CD4-positive, alpha-beta T cell treated with Interleukin-15 for 1 hour (primary cell): ENCODE data around the gene SLC24A3.

ENCODE experiments used
- DNase-seq: peaks from one replicate; pipeline ENCODE4 v3.0.0-alpha.2; 2020

Gene SLC24A3

GRCh38 chr20:19310541-19310940 lies 98.1 kb downstream of the SLC24A3 start:
- no peak for DNase-seq

- DNase-seq: no peak
These were observed 101.1 kb downstream of the SLC24A3 start for GRCh38 chr20:19313342-19314069.

DNA sequence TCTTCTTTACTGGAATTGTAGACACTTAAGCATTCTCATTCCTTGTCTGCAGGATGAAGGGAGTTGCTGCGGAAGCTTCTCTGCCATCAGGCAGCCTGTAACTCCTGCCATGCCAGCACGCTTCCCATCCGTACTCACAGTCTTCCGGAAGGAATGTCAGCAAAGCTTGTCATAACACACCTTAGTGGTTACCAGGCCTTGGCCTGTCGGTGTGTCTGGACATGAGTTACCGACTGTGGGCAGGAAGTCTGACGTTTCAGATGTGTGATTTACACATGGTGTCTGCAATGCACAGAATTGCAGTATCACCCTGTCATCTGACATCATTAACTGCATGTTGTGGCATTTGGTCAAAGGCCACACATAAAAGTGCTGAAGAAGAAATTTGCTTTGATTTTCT lies 102.2 kb downstream of the SLC24A3 start:
- DNase-seq: no peak

- no peak for DNase-seq
These were observed 105.0 kb downstream of the SLC24A3 start for GRCh38 chr20:19317237-19318069.

GRCh38 chr20:19318610-19319009 lies 106.2 kb downstream of the SLC24A3 start:
- DNase-seq: no peak

DNA sequence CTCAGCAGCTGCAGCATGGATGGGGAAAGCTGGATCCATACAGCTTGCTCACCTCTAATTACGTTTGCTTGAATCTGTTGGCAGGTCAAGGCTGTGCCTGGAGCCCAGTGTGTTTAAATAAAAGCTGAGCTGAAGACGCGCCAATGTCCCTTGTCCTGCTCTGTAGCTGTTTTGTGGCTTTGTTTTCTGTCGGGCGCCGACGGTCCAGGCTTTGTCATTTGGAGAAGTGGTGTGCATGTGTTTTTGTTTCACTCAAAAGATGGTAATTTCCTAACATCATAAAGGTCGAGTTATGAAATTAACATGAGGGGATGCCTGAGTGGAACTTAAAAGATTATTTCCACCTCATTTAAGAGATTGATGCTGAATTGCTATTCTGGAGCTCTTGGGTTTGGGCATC lies 107.6 kb downstream of the SLC24A3 start:
- DNase-seq: no peak

- no peak for DNase-seq
These were observed 108.7 kb downstream of the SLC24A3 start for GRCh38 chr20:19321176-19321575.

- DNase-seq: no peak
These were observed 109.9 kb downstream of the SLC24A3 start for GRCh38 chr20:19322061-19322985.

DNA sequence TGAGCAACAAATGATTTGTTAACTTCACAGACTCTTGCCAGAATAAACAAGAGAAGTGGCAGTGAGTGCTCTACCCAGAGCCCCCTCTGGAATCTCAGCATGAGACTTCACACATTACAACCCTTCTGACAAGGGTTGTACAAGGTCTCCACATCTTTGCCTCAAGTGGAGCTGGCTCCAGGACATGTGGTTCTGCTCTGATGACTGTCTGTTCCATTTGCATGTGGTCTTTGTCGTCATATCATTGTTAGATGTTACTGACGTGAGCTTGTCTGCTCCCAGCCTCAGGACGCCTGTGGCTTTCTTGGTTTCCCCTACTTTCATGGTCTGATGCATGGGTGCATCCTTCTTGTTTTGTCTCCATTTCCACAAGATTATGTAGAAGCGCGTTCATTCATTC lies 115.0 kb downstream of the SLC24A3 start:
- no peak for DNase-seq

DNA sequence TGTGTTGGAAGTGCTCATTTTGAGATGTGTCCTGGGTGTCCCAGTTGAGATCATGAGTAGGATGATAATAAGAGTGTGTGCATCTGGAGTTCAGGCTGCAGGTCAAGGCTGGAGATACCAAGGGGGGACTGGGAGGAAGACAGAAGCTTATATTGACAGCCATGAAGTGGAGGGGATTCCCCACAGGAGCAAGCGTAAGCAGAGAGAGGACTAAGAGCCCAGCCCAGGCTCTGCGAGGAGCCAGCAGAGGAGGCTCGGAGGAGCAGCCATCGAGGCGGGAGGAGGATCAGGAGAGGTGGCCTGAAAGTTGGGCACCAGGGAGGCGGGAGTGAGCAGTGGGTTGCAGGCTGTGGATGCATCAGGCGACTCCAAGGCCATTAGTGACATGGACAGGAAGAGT lies 116.2 kb downstream of the SLC24A3 start:
- DNase-seq: no peak

- no peak for DNase-seq
These were observed 117.6 kb downstream of the SLC24A3 start for GRCh38 chr20:19330038-19330437.

GRCh38 chr20:19330731-19331130 lies 118.3 kb downstream of the SLC24A3 start:
- DNase-seq: no peak

GRCh38 chr20:19333563-19333962 lies 121.1 kb downstream of the SLC24A3 start:
- no peak for DNase-seq

DNA sequence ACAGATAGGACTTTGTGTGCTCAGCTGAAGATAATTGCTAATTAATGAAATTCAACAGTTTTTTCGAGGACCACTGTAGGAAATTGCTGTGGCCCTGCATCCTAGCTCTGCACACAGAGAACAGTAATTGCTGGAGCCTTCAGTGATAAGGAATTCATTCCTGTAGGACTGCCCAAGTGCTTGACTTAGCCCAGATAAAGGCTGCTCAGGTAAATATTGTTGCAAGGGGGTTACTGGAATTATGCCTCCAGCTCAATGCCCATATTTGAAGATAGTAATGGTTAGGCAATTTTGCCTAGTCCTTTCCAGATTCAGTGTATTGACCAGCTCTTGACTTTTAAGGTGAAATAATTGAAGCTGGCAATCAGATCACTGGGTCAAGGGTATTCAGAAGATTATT lies 122.9 kb downstream of the SLC24A3 start:
- DNase-seq: no peak

- DNase-seq: no peak
These were observed 123.5 kb downstream of the SLC24A3 start for GRCh38 chr20:19335916-19336315.

DNA sequence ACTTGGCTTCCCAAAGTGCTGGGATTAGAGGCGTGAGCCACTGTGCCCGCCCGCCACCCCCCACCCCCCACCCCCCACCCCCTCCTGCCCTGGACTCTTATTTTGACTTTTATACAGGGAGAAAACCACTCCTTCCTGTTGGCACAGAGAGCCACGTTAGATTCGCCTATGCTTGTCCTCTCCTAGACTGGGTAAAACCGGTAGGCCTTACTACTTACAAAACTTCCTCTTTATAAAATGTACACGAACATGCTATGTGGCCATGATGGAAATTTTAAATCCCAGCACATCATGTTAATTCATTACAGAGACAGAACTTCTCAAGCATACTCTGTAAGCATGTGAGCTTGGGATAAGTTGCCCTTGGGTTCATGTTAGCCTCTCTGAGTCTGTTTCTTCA lies 124.2 kb downstream of the SLC24A3 start:
- DNase-seq: no peak

DNA sequence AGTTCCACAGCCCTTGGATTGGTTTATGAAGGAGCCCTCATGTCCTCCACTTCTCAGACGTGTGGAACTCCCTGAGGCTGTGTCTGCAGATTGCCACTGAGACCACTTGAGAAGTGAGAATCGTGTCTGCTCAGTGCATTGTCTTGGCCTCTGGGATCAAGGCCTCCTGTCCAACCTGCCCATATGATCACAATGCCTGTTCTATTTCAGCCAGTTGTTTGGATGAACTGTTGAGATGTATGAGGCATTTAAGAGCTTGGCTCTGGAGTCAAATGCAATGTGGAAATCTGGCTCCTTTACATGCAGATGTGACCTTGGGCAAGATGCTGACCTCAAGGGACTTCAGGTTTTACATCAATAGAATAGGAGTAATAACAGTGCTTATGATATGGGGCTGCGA lies 125.9 kb downstream of the SLC24A3 start:
- no peak for DNase-seq

DNA sequence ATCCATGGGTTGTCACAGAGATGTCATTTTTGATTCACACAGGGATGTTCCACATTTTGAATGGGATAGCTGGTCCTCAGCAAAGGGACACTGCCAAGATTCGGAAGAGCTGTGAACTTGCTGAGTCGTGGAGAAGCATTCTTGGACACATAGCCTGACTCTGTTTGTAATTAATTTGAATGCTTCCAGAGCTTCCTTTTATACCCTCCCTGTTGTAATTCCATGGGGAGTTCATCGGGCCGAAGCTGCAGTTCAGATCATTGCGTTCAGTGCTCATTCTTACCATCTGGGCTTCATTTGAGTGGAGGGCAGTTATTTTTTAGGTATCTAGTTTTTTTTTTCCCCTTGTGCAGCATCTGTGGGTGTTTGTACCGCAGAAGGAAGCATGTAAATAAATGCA lies 126.5 kb downstream of the SLC24A3 start:
- no peak for DNase-seq

DNA sequence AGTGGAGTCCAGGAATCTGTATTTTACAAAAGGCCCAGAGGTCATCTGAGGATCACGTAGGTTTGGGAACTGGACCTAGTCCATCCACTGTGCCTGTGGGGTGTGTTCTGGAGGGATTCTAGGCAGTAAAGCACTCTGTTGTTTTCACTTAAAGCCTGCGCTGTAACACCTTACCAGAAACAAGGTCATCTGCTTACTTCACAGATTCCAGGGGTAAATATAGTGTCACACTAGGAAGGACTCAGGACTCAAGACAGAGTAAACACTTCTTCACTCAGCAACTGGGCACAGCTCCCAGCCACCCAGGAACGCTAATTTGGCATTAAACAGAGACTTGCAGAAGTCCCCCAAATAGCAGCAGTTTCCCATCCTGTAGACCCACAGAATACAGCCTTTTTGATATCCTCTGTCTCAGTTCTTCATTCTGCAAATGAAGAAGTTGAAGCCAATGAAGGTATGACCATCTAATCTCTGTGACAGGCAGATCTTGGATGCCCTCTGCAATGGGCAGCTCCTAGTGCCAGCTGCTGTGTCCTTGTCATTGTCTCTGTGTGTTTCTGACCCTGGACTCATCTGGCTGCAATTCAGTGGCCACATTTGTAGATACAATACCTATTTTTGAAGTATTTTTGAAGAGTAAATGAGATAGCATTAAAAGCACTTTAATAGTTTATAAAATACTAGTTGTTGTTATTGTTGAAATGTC lies 129.1 kb downstream of the SLC24A3 start:
- DNase-seq: no peak

GRCh38 chr20:19344341-19344740 lies 131.9 kb downstream of the SLC24A3 start:
- no peak for DNase-seq

- no peak for DNase-seq
These were observed 135.6 kb downstream of the SLC24A3 start for GRCh38 chr20:19347943-19348456.

DNA sequence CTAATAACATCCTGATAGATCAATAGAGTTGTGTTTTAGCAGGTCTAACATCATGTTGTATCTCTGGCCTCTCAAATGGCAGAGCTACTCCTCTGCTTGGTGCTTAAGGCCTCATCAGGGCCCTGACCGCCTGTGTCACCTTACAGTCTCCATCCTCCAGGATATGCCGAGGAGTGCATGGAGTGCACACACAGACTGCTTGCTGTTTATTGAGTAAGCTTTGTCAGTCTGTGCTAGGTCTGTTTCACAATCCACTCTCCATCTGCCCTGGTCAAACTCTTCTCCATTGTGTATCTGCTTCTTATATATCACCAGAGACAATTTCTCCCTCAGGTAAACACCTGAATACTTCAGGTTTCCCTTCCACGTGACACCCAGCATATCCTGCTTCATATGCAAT lies 136.1 kb downstream of the SLC24A3 start:
- DNase-seq: no peak
